ENCODE measurements around the gene CCL14. TPM values are rescaled to one million over a fixed set of nuclear protein-coding genes. Genes with fewer than 3 reads are reported as not detected.

The CCL14 gene
- total and polyA plus RNA-seq, 4 donors, result 1.9 to 124 (median 40.2) TPM

DNA sequence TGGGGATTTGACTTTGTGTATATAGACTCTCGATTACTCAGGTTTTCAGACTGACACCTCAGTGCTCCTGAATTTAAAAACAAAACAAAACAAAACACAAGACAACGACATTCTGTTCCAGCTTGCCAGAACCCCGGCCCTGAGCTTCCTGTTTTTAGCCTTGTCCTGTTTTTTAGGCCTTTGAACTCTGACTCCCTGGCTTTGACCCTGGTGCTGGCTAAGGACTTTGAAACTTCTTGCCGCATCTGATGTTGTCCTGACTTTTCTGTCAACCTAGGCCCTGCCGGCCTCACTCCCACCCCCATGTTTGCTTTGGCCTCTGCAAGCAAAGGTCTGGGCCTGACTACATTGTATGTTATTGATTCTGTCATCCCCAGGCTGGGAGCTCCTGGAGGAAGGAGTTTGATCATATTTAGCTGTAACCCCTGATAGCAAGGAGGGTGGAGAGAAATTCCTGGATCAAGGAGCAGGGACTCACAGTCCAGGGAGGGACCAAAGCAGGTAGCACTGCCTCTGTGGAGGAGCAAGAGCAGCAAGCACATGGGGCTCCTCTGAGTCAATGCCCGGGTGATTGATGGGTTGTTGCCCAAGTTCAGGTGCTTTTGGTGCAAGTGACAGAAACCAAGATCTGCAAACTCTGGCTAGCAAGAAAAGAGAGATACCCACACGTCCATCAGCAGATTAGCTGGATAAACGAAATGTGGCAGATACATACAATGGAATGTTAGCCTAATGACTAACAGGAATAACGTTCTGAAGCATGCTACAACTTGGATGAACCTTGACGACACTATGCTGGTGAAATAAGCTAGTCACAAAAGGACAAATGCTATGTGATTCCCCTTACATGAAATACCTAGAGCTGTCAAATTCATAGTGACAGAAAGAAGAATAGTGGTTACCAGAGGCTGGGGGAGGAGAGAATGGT lies 12.9 kb downstream of the CCL14 start:
- no peaks in the 10 kb centered on the region for H3K9me3 ChIP-seq (ENCODE audit: control insufficient read depth in 4 of 4, low read length in 3 of 4)
- H3K36me3 ChIP-seq (ENCODE audit: control insufficient read depth in 4 of 4, insufficient read depth in 3 of 4, low read depth in 1 of 4, low read length in 3 of 4), result peaks cover 0 to 7% (median 2%) of the 10 kb centered on the region in 4 donors
- no peaks in the 10 kb centered on the region for H3K27me3 ChIP-seq (ENCODE audit: control insufficient read depth in 4 of 4, insufficient read depth in 4 of 4, low read length in 3 of 4)
- 20% methylated on average over 10 of the region's 10 CpGs for WGBS
- peak overlapping the region; percentile 87 to 91 for H3K27ac ChIP-seq (ENCODE audit: low read depth in 1 of 2, low read length in 2 of 2)
- H3K9ac ChIP-seq (ENCODE audit: low read depth in 1 of 2, low read length in 2 of 2), result peak overlapping the region in 1 of 2 donors; percentile 41
- H3K4me3 ChIP-seq (ENCODE audit: low read depth in 1 of 3, low read length in 3 of 3), result no peak overlapping the region
- peaks cover 15 to 84% (median 70%) of the 10 kb centered on the region in 4 donors for H3K4me1 ChIP-seq (ENCODE audit: control insufficient read depth in 4 of 4, insufficient read depth in 4 of 4, low read length in 3 of 4)
- peak; percentile 64 for DNase-seq (ENCODE audit: low spot score)
- TF ChIP-seq, protein P1, sequence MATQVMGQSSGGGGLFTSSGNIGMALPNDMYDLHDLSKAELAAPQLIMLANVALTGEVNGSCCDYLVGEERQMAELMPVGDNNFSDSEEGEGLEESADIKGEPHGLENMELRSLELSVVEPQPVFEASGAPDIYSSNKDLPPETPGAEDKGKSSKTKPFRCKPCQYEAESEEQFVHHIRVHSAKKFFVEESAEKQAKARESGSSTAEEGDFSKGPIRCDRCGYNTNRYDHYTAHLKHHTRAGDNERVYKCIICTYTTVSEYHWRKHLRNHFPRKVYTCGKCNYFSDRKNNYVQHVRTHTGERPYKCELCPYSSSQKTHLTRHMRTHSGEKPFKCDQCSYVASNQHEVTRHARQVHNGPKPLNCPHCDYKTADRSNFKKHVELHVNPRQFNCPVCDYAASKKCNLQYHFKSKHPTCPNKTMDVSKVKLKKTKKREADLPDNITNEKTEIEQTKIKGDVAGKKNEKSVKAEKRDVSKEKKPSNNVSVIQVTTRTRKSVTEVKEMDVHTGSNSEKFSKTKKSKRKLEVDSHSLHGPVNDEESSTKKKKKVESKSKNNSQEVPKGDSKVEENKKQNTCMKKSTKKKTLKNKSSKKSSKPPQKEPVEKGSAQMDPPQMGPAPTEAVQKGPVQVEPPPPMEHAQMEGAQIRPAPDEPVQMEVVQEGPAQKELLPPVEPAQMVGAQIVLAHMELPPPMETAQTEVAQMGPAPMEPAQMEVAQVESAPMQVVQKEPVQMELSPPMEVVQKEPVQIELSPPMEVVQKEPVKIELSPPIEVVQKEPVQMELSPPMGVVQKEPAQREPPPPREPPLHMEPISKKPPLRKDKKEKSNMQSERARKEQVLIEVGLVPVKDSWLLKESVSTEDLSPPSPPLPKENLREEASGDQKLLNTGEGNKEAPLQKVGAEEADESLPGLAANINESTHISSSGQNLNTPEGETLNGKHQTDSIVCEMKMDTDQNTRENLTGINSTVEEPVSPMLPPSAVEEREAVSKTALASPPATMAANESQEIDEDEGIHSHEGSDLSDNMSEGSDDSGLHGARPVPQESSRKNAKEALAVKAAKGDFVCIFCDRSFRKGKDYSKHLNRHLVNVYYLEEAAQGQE (IDR thresholded peaks at IDR 0.05), result peak; percentile 62
- peak; percentile 97 for TF ChIP-seq HNF4A (conservative IDR thresholded peaks at IDR 0.05)
- TF ChIP-seq GABPA (IDR thresholded peaks at IDR 0.05 in 1 of 2, conservative IDR thresholded peaks at IDR 0.05 in 1 of 2), result peak; percentile 38 to 74
- peak; percentile 79 for TF ChIP-seq ATF3 (IDR thresholded peaks at IDR 0.05)
- TF ChIP-seq RXRA (IDR thresholded peaks at IDR 0.05), result peak; percentile 98 to 99
- TF ChIP-seq EGR1 (IDR thresholded peaks at IDR 0.05; ENCODE audit: low read depth in 2 of 2), result peak; percentile 60 to 70
- no peak for TF ChIP-seq CTCF (IDR thresholded peaks at IDR 0.05; ENCODE audit: low read depth, low read length, missing input control)
- TF ChIP-seq, protein P2, sequence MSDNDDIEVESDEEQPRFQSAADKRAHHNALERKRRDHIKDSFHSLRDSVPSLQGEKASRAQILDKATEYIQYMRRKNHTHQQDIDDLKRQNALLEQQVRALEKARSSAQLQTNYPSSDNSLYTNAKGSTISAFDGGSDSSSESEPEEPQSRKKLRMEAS (IDR thresholded peaks at IDR 0.05), result peak; percentile 90
- peak; percentile 87 for TF ChIP-seq YY1 (IDR thresholded peaks at IDR 0.05)
- TF ChIP-seq SP1 (IDR thresholded peaks at IDR 0.05), result peak; percentile 96
- peak; percentile 93 for TF ChIP-seq FOXA1 (IDR thresholded peaks at IDR 0.05)
- TF ChIP-seq NR2F2 (IDR thresholded peaks at IDR 0.05), result peak; percentile 100
- TF ChIP-seq HNF4G (IDR thresholded peaks at IDR 0.05), result peak; percentile 93
- peak; percentile 89 to 92 for TF ChIP-seq JUND (IDR thresholded peaks at IDR 0.05)
- TF ChIP-seq RAD21 (IDR thresholded peaks at IDR 0.05), result peak; percentile 42 to 67
- TF ChIP-seq TAF1 (conservative IDR thresholded peaks at IDR 0.05), result peak; percentile 23
- TF ChIP-seq, protein P3, sequence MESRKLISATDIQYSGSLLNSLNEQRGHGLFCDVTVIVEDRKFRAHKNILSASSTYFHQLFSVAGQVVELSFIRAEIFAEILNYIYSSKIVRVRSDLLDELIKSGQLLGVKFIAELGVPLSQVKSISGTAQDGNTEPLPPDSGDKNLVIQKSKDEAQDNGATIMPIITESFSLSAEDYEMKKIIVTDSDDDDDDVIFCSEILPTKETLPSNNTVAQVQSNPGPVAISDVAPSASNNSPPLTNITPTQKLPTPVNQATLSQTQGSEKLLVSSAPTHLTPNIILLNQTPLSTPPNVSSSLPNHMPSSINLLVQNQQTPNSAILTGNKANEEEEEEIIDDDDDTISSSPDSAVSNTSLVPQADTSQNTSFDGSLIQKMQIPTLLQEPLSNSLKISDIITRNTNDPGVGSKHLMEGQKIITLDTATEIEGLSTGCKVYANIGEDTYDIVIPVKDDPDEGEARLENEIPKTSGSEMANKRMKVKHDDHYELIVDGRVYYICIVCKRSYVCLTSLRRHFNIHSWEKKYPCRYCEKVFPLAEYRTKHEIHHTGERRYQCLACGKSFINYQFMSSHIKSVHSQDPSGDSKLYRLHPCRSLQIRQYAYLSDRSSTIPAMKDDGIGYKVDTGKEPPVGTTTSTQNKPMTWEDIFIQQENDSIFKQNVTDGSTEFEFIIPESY (IDR thresholded peaks at IDR 0.05), result peak; percentile 88
- peak; percentile 91 for TF ChIP-seq FOXA2 (IDR thresholded peaks at IDR 0.05)

All from liver (tissue), 9 donors.